ACHN (cell line): ENCODE data around the gene CFAP20.
A peak's percentile ranks its signal among the peaks of the same experiment; 100 is the strongest.

Source experiments
- DNase-seq: peaks from one replicate; pipeline ENCODE4 v3.0.0-alpha.2; 2015
- in situ Hi-C: cut with HindIII; loops from 2 replicates; pipeline ENCODE4 v1.10.0; 2017; ENCODE audit warnings: low sequenced_read_pairs, low pct_ligation_motif_present, low pct_unique_long_range_greater_than_20kb

Gene CFAP20

GRCh38 chr16:58129097-58129936 is at the start of gene CFAP20:
Gene CFAP20 (minus strand): TSS chr16:58129381. CDS start chr16:58129115, 266 bp downstream.
- in situ Hi-C loops = loop anchor here (10.0 kb wide), 1 partner anchor 105 kb away; the partner anchor contains the start of gene MMP15
- peak; percentile 100 for DNase-seq

GRCh38 chr16:58177353-58177710 is 48.2 kb upstream of the CFAP20 start:
- DNase-seq = no peak
- in situ Hi-C loops = no loop called here

- in situ Hi-C loops = no loop called here
Observed at GRCh38 chr16:58176608-58177352, 47.6 kb upstream of the CFAP20 start.

GRCh38 chr16:58170223-58170622 is 41.0 kb upstream of the CFAP20 start:
- in situ Hi-C loops = no loop called here
- no peak for DNase-seq

More at GRCh38 chr16:58176608-58177352, 47.6 kb upstream of the CFAP20 start:
- no peak for DNase-seq

GRCh38 chr16:58160855-58161254 is 31.7 kb upstream of the CFAP20 start:
- in situ Hi-C loops = no loop called here
- DNase-seq = no peak

GRCh38 chr16:58158725-58159124 is 29.5 kb upstream of the CFAP20 start:
- no peak for DNase-seq
- in situ Hi-C loops = no loop called here

GRCh38 chr16:58157951-58158540 is 28.9 kb upstream of the CFAP20 start:
- in situ Hi-C loops = no loop called here
- DNase-seq = no peak

GRCh38 chr16:58157239-58157638 is 28.1 kb upstream of the CFAP20 start:
- no peak for DNase-seq
- in situ Hi-C loops = no loop called here

GRCh38 chr16:58155839-58156238 is 26.7 kb upstream of the CFAP20 start:
- no peak for DNase-seq
- in situ Hi-C loops = no loop called here

GRCh38 chr16:58154345-58154744 is 25.2 kb upstream of the CFAP20 start:
- no peak for DNase-seq
- in situ Hi-C loops = no loop called here

GRCh38 chr16:58152246-58152868 is 23.2 kb upstream of the CFAP20 start:
- in situ Hi-C loops = no loop called here
- no peak for DNase-seq

GRCh38 chr16:58148526-58148925 is 19.3 kb upstream of the CFAP20 start:
- DNase-seq = no peak
- in situ Hi-C loops = no loop called here

GRCh38 chr16:58148099-58148498 is 18.9 kb upstream of the CFAP20 start:
- in situ Hi-C loops = no loop called here
- DNase-seq = no peak

GRCh38 chr16:58138852-58139251 is 9.7 kb upstream of the CFAP20 start:
- in situ Hi-C loops = no loop called here
- no peak for DNase-seq

- in situ Hi-C loops = no loop called here
- DNase-seq = no peak
Observed at GRCh38 chr16:58137581-58137980, 8.4 kb upstream of the CFAP20 start.

GRCh38 chr16:58128711-58129096 is 477 bp downstream of the CFAP20 start:
- peak; percentile 21 for DNase-seq
- in situ Hi-C loops = loop anchor here (10.0 kb wide), 1 partner anchor 104 kb away; the partner anchor contains the start of gene MMP15

GRCh38 chr16:58128181-58128631 is 975 bp downstream of the CFAP20 start:
- in situ Hi-C loops = loop anchor here (10.0 kb wide), 1 partner anchor 103 kb away; the partner anchor contains the start of gene MMP15
- no peak for DNase-seq

GRCh38 chr16:58127634-58128033 is 1.5 kb downstream of the CFAP20 start:
- in situ Hi-C loops = loop anchor here (10.0 kb wide), 1 partner anchor 103 kb away; the partner anchor contains the start of gene MMP15
- no peak for DNase-seq
